Measurements from ENCODE around the gene FRMD7. TPM values are rescaled to one million over a fixed set of nuclear protein-coding genes. Genes with fewer than 3 reads are reported as not detected.

Gene FRMD7
- not detected for total RNA-seq
- not detected for total RNA-seq (2013)

- Histone ChIP-seq H3K9me3 (ENCODE audit: control insufficient read depth, insufficient read depth, low read length) (no peaks in the 10 kb centered on the region), H3K4me1 (ENCODE audit: control insufficient read depth, insufficient read depth, low read length) (no peaks in the 10 kb centered on the region), H3K27me3 (ENCODE audit: control insufficient read depth, insufficient read depth, low read length) (no peaks in the 10 kb centered on the region), H3K27ac (ENCODE audit: low read length) (no peak within 1 kb of the TSS), H3K4me3 (ENCODE audit: low read length) (no peak within 1 kb of the TSS), H3K36me3 (ENCODE audit: control insufficient read depth, insufficient read depth, low read length) (no peaks in the 10 kb centered on the region)
- DNase-seq = no peak
- Mint-ChIP-seq H3K4me1 (no peaks in the 10 kb centered on the region), H3K27ac (no peak within 1 kb of the TSS), H3K9me3 (no peaks in the 10 kb centered on the region), H3K4me3 (no peak within 1 kb of the TSS), H3K27me3 (ENCODE audit: low read depth in 2 of 2) (peaks cover 3 to 21% of the 10 kb centered on the region in 2 donors), H3K36me3 (no peaks in the 10 kb centered on the region)
- 82% methylated on average over 5 of the region's 5 CpGs for WGBS (ENCODE audit: insufficient coverage)
- no peak for TF ChIP-seq CTCF (IDR thresholded peaks at IDR 0.05)
- intact Hi-C loops (cut with micrococcal nuclease) = no loop called here
- ATAC-seq = no peak
These were observed at the start of gene FRMD7 for GRCh38 chrX:132127743-132128142. Gene FRMD7, minus strand, starts transcription at chrX:132128020. Its CDS starts 176 bp downstream, at chrX:132127844.

- H3K4me3 ChIP-seq (ENCODE audit: low read length) = no peak overlapping the region
- intact Hi-C loops (cut with micrococcal nuclease) = no loop called here
- TF ChIP-seq CTCF (IDR thresholded peaks at IDR 0.05) = no peak
- H3K4me1 ChIP-seq (ENCODE audit: control insufficient read depth, insufficient read depth, low read length) = no peaks in the 10 kb centered on the region
- H3K27me3 Mint-ChIP-seq (ENCODE audit: low read depth in 2 of 2) = peaks cover 6 to 15% of the 10 kb centered on the region in 2 donors
- H3K4me1 Mint-ChIP-seq = no peaks in the 10 kb centered on the region
- ATAC-seq = no peak
- H3K27ac Mint-ChIP-seq = no peak overlapping the region
- H3K36me3 ChIP-seq (ENCODE audit: control insufficient read depth, insufficient read depth, low read length) = no peaks in the 10 kb centered on the region
- no peak for DNase-seq
- WGBS (ENCODE audit: insufficient coverage) = 67% methylated on average over 1 of the region's 1 CpG
- no peaks in the 10 kb centered on the region for H3K36me3 Mint-ChIP-seq
- no peaks in the 10 kb centered on the region for H3K9me3 ChIP-seq (ENCODE audit: control insufficient read depth, insufficient read depth, low read length)
- no peak overlapping the region for H3K4me3 Mint-ChIP-seq
- H3K9me3 Mint-ChIP-seq = no peaks in the 10 kb centered on the region
- H3K27ac ChIP-seq (ENCODE audit: low read length) = no peak overlapping the region
- no peaks in the 10 kb centered on the region for H3K27me3 ChIP-seq (ENCODE audit: control insufficient read depth, insufficient read depth, low read length)
These were observed 45.8 kb upstream of the FRMD7 start for GRCh38 chrX:132173647-132174046.

GRCh38 chrX:132171881-132172280 is 44.1 kb upstream of the FRMD7 start:
- H3K9me3 Mint-ChIP-seq = no peaks in the 10 kb centered on the region
- no peaks in the 10 kb centered on the region for H3K4me1 Mint-ChIP-seq
- H3K36me3 Mint-ChIP-seq = no peaks in the 10 kb centered on the region
- Histone ChIP-seq H3K36me3 (ENCODE audit: control insufficient read depth, insufficient read depth, low read length) (no peaks in the 10 kb centered on the region), H3K27ac (ENCODE audit: low read length) (no peak overlapping the region), H3K4me3 (ENCODE audit: low read length) (no peak overlapping the region), H3K4me1 (ENCODE audit: control insufficient read depth, insufficient read depth, low read length) (no peaks in the 10 kb centered on the region), H3K9me3 (ENCODE audit: control insufficient read depth, insufficient read depth, low read length) (no peaks in the 10 kb centered on the region), H3K27me3 (ENCODE audit: control insufficient read depth, insufficient read depth, low read length) (no peaks in the 10 kb centered on the region)
- WGBS (ENCODE audit: insufficient coverage) = 100% methylated on average over 3 of the region's 3 CpGs
- ATAC-seq (no peak), DNase-seq (no peak)
- H3K4me3 Mint-ChIP-seq = no peak overlapping the region
- H3K27me3 Mint-ChIP-seq (ENCODE audit: low read depth in 2 of 2) = peaks cover 10 to 23% of the 10 kb centered on the region in 2 donors
- H3K27ac Mint-ChIP-seq = no peak overlapping the region
- intact Hi-C loops (cut with micrococcal nuclease) = no loop called here
- no peak for TF ChIP-seq CTCF (IDR thresholded peaks at IDR 0.05)

GRCh38 chrX:132171478-132171877 is 43.7 kb upstream of the FRMD7 start:
- ATAC-seq (no peak), DNase-seq (peak in 1 of 2 donors; percentile 4)
- Histone ChIP-seq H3K27me3 (ENCODE audit: control insufficient read depth, insufficient read depth, low read length) (no peaks in the 10 kb centered on the region), H3K4me1 (ENCODE audit: control insufficient read depth, insufficient read depth, low read length) (no peaks in the 10 kb centered on the region), H3K9me3 (ENCODE audit: control insufficient read depth, insufficient read depth, low read length) (no peaks in the 10 kb centered on the region), H3K4me3 (ENCODE audit: low read length) (no peak overlapping the region), H3K27ac (ENCODE audit: low read length) (no peak overlapping the region), H3K36me3 (ENCODE audit: control insufficient read depth, insufficient read depth, low read length) (no peaks in the 10 kb centered on the region)
- TF ChIP-seq CTCF (IDR thresholded peaks at IDR 0.05) = no peak
- 89% methylated on average over 3 of the region's 3 CpGs for WGBS (ENCODE audit: insufficient coverage)
- Mint-ChIP-seq H3K36me3 (no peaks in the 10 kb centered on the region), H3K27ac (no peak overlapping the region), H3K4me3 (no peak overlapping the region), H3K4me1 (no peaks in the 10 kb centered on the region), H3K27me3 (ENCODE audit: low read depth in 2 of 2) (peaks cover 12 to 27% of the 10 kb centered on the region in 2 donors), H3K9me3 (no peaks in the 10 kb centered on the region)
- intact Hi-C loops (cut with micrococcal nuclease) = no loop called here
